ENCODE measurements around the gene HRAS. TPM values are rescaled to one million over a fixed set of nuclear protein-coding genes. Genes with fewer than 3 reads are reported as not detected.

The HRAS gene
- total RNA-seq, 4 donors from 2014 or later: 41.1 to 68.0 (median 53.8) TPM

- TF ChIP-seq POLR2A (IDR thresholded peaks at IDR 0.05) (no peak), EP300 (IDR thresholded peaks at IDR 0.05) (no peak), CTCF (IDR thresholded peaks at IDR 0.05) (no peak), POLR2AphosphoS5 (IDR thresholded peaks at IDR 0.05) (no peak)
- peaks cover 0 to 23% (median 5%) of the 10 kb centered on the region in 3 donors for H3K4me1 ChIP-seq
- H3K4me3 ChIP-seq: peak overlapping the region; percentile 45 to 83
- no peaks in the 10 kb centered on the region for H3K9me3 ChIP-seq
- peak; percentile 3 for ATAC-seq
- no peaks in the 10 kb centered on the region for H3K36me3 ChIP-seq
- H3K27ac ChIP-seq: peak overlapping the region in 3 of 4 donors; percentile 1 to 64 (median 54)
- WGBS, 2 donors (ENCODE audit: low coverage in 1 of 2): 0% methylated on average over 12 of the region's 67 CpGs; no CpG with 5 or more reads in 1 of the 2 donors
- H3K27me3 ChIP-seq: peaks cover 35% of the 10 kb centered on the region
Observed at GRCh38 chr11:561148-562003, 26.0 kb upstream of the HRAS start.

GRCh38 chr11:560305-561147 is 25.1 kb upstream of the HRAS start, which contains the start of the genes LMNTD2 and RASSF7:
Gene LMNTD2, minus strand, starts transcription at chr11:560738. Its CDS starts 22 bp downstream, at chr11:560716.
Gene RASSF7, plus strand, starts transcription at chr11:560970. Its CDS starts 799 bp downstream, at chr11:561769.
- WGBS, 2 donors (ENCODE audit: low coverage in 1 of 2): no CpG with 5 or more reads among the region's 95 CpGs
- Histone ChIP-seq H3K36me3 (no peaks in the 10 kb centered on the region), H3K4me1 (peaks cover 0 to 31% (median 8%) of the 10 kb centered on the region in 3 donors), H3K9me3 (no peaks in the 10 kb centered on the region), H3K27ac (peak within 1 kb of the TSS in 3 of 4 donors; percentile 15 to 68 (median 64)), H3K4me3 (peak within 1 kb of the TSS; percentile 45 to 83), H3K27me3 (peaks cover 44% of the 10 kb centered on the region)
- peak; percentile 93 for ATAC-seq
- TF ChIP-seq CTCF (IDR thresholded peaks at IDR 0.05): no peak
- no peak for TF ChIP-seq EP300 (IDR thresholded peaks at IDR 0.05)
- TF ChIP-seq POLR2AphosphoS5 (IDR thresholded peaks at IDR 0.05): no peak
- TF ChIP-seq POLR2A (IDR thresholded peaks at IDR 0.05): no peak

- Histone ChIP-seq H3K27ac (peak overlapping the region in 2 of 4 donors; percentile 15 to 68), H3K4me1 (peaks cover 0 to 38% (median 14%) of the 10 kb centered on the region in 3 donors), H3K27me3 (peaks cover 51% of the 10 kb centered on the region), H3K4me3 (peak overlapping the region; percentile 45 to 83), H3K36me3 (no peaks in the 10 kb centered on the region), H3K9me3 (no peaks in the 10 kb centered on the region)
- ATAC-seq: no peak
- WGBS, 2 donors (ENCODE audit: low coverage in 1 of 2): 81 to 84% methylated on average over 4 to 8 of the region's 18 CpGs
- TF ChIP-seq EP300 (IDR thresholded peaks at IDR 0.05) (no peak), POLR2AphosphoS5 (IDR thresholded peaks at IDR 0.05) (no peak), POLR2A (IDR thresholded peaks at IDR 0.05) (no peak), CTCF (IDR thresholded peaks at IDR 0.05) (no peak)
Observed at GRCh38 chr11:559712-560304, 24.4 kb upstream of the HRAS start.

GRCh38 chr11:559020-559620 is 23.7 kb upstream of the HRAS start:
- ATAC-seq: no peak
- H3K36me3 ChIP-seq: no peaks in the 10 kb centered on the region
- 60 to 74% methylated on average over 1 to 8 of the region's 15 CpGs for WGBS, 2 donors (ENCODE audit: low coverage in 1 of 2)
- H3K27me3 ChIP-seq: peaks cover 58% of the 10 kb centered on the region
- H3K27ac ChIP-seq: no peak overlapping the region
- H3K4me3 ChIP-seq: no peak overlapping the region
- peaks cover 0 to 45% (median 17%) of the 10 kb centered on the region in 3 donors for H3K4me1 ChIP-seq
- H3K9me3 ChIP-seq: no peaks in the 10 kb centered on the region
- TF ChIP-seq CTCF (IDR thresholded peaks at IDR 0.05): no peak
- no peak for TF ChIP-seq POLR2A (IDR thresholded peaks at IDR 0.05)
- no peak for TF ChIP-seq POLR2AphosphoS5 (IDR thresholded peaks at IDR 0.05)
- TF ChIP-seq EP300 (IDR thresholded peaks at IDR 0.05): no peak

Measured in gastroesophageal sphincter (tissue), 4 donors.